MCF 10A (cell line): ENCODE data around the gene DTD1. TPM values are rescaled to one million over a fixed set of nuclear protein-coding genes. Genes with fewer than 3 reads are reported as not detected.

ENCODE experiments used
- BruUV-seq: library from RNA; stranded (reverse); fragments of 400-500 nt; replicated peaks from 2 replicates; lab custom pipeline; 2021; lab: Mats Ljungman, UMichigan
- CTCF ChIA-PET: fragments of 300-600 bp; sonication (Branson Sonifier 250); formaldehyde crosslinking; extraction: SDS; loops from one replicate; lab custom pipeline; 2021; ENCODE audit warnings: antibody characterized with exemption, inconsistent platforms; lab: Yijun Ruan, JAX
- POLR2A ChIA-PET: fragments of 300-600, 350-650 bp; sonication (Branson Sonifier 250); formaldehyde crosslinking; extraction: SDS; loops from one replicate; lab custom pipeline; 2020; ENCODE audit warnings: antibody characterized with exemption, inconsistent platforms; lab: Yijun Ruan, JAX
- DNase-seq: peaks from one replicate; pipeline ENCODE4 v3.0.0-alpha.2; 2018; ENCODE audit not compliant: unreplicated experiment
- H3K27ac Mint-ChIP-seq: one replicate; pipeline ENCODE4 v1.8.0; 2022; ENCODE audit warnings: mild to moderate bottlenecking, low read depth, mixed read lengths; ENCODE audit not compliant: unreplicated experiment
- H3K27me3 Mint-ChIP-seq: one replicate; pipeline ENCODE4 v1.8.0; 2022; ENCODE audit warnings: mixed read lengths; ENCODE audit not compliant: insufficient read depth, unreplicated experiment
- H3K36me3 Mint-ChIP-seq: one replicate; pipeline ENCODE4 v1.8.0; 2022; ENCODE audit warnings: mild to moderate bottlenecking, moderate library complexity, mixed read lengths; ENCODE audit not compliant: insufficient read depth, unreplicated experiment
- H3K4me1 Mint-ChIP-seq: one replicate; pipeline ENCODE4 v1.8.0; 2022; ENCODE audit warnings: mixed read lengths; ENCODE audit not compliant: insufficient read depth, unreplicated experiment
- H3K4me3 Mint-ChIP-seq: one replicate; pipeline ENCODE4 v1.8.0; 2022; ENCODE audit warnings: mild to moderate bottlenecking, moderate library complexity, mixed read lengths; ENCODE audit not compliant: unreplicated experiment
- H3K9me3 Mint-ChIP-seq: one replicate; pipeline ENCODE4 v1.8.0; 2022; ENCODE audit warnings: mixed read lengths; ENCODE audit not compliant: unreplicated experiment
- intact Hi-C: fragments of 100-400 bp; cut with micrococcal nuclease; formaldehyde crosslinking; loops from 2 replicates; pipeline ENCODE4 v1.14.1; 2022
- total RNA-seq: library from RNA; stranded (reverse); gene quantifications from 2 replicates; pipeline ENCODE4 v1.2.3, GENCODE V29; 2022
- TF ChIP-seq, protein P1 (sequence below): fragments of 200-600 bp; IDR thresholded peaks from one replicate; pipeline ENCODE4 v1.8.0; 2022; ENCODE audit warnings: antibody characterized with exemption, mild to moderate bottlenecking; ENCODE audit not compliant: unreplicated experiment

Gene DTD1
- total RNA-seq, 1 experiment from 2014 or later = 101 TPM

DNA sequence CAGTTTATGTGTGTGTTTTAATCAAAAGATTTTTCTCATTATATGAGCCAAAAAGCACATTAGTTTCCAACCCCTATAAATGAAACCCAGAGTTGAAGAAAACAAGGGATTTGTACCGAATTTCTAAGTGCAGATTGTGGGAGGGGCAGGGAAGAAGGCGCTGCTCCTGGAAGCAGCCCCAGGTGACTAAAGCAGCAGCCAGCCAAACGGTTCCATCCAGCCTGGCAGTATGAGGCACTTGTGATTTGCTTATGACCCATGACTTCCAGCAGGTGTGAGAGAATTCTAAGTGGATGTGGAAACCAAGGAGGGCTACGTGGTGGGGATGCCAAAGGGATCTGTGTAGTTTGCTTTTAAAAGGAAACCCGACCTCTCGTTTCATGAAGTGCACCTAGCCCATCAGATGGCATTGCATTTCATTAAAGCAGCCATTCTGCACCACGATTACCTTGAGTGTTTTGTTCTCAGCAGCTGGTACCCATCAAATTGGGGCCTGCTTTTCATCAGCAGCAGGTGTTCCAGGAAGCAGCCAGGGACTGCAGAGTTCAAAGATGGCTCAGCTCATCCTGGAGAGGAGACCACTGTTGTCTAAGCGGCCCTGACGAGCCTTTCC, 79.1 kb downstream of the DTD1 start:
- ChIA-PET POLR2A (interaction anchor here (1.0 to 2.6 kb wide), 2 partner anchors 11 to 22 kb away, joined by 3 to 9 read pairs; no protein-coding TSS in a partner anchor), CTCF (interaction anchor here (0.7 kb wide), 2 partner anchors 72 to 282 kb away, joined by 3 read pairs; no protein-coding TSS in a partner anchor)
- intact Hi-C loops = no loop called here
- H3K27ac Mint-ChIP-seq = no peak overlapping the region
- H3K9me3 Mint-ChIP-seq = no peaks in the 10 kb centered on the region
- TF ChIP-seq, protein P1, sequence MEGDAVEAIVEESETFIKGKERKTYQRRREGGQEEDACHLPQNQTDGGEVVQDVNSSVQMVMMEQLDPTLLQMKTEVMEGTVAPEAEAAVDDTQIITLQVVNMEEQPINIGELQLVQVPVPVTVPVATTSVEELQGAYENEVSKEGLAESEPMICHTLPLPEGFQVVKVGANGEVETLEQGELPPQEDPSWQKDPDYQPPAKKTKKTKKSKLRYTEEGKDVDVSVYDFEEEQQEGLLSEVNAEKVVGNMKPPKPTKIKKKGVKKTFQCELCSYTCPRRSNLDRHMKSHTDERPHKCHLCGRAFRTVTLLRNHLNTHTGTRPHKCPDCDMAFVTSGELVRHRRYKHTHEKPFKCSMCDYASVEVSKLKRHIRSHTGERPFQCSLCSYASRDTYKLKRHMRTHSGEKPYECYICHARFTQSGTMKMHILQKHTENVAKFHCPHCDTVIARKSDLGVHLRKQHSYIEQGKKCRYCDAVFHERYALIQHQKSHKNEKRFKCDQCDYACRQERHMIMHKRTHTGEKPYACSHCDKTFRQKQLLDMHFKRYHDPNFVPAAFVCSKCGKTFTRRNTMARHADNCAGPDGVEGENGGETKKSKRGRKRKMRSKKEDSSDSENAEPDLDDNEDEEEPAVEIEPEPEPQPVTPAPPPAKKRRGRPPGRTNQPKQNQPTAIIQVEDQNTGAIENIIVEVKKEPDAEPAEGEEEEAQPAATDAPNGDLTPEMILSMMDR = no peak
- H3K4me1 Mint-ChIP-seq = no peaks in the 10 kb centered on the region
- DNase-seq = no peak
- no peak overlapping the region for H3K4me3 Mint-ChIP-seq
- BruUV-seq = no TSS peak
- H3K36me3 Mint-ChIP-seq = no peaks in the 10 kb centered on the region
- H3K27me3 Mint-ChIP-seq = no peaks in the 10 kb centered on the region

DNA sequence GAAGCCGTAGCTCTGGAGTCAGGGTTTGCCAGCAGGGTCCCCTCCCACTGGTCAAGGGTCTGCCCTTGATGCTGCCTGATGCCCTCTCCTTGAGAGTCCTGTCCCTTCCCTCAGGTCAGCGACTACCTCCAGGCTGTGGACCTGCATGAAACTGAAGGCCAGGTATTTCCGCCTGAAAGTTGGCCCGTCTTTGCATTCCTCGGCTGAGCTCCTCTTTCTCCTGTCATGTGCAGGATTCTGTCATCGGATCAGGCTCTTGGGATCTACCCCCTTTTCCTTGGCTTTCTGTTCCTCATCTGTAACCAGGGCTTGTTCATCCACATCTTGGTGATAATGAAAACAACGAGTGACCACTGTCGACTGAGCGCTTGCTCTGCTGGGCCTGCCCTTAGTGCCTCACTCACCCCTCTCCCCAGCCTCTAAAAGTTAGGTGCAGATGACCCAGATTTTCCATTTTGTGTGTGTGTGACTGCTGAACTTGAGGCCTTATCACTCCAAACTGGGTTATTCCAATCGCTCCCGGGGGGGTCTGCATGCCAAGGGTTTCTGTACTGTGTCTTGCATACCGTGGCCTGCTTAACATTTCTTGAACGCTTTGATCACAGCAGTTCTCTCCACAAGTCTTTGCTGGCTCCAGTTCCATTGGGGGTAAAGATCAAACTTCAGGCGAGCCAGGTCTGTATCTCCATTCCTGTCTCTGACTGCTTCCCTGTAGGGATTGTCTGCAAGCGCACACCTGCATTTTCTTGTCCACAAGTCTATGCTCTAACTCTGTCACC, 81.6 kb downstream of the DTD1 start:
- intact Hi-C loops = no loop called here
- ChIA-PET CTCF (interaction anchor here (1.1 to 1.6 kb wide), 3 partner anchors 48 to 993 kb away, joined by 3 read pairs; no protein-coding TSS in a partner anchor), POLR2A (no interaction called here)
- H3K4me1 Mint-ChIP-seq = no peaks in the 10 kb centered on the region
- no peaks in the 10 kb centered on the region for H3K36me3 Mint-ChIP-seq
- no peak overlapping the region for H3K4me3 Mint-ChIP-seq
- no peak overlapping the region for H3K27ac Mint-ChIP-seq
- TF ChIP-seq, protein P1 = no peak
- H3K27me3 Mint-ChIP-seq = no peaks in the 10 kb centered on the region
- no peak for DNase-seq
- no peaks in the 10 kb centered on the region for H3K9me3 Mint-ChIP-seq
- no TSS peak for BruUV-seq

DNA sequence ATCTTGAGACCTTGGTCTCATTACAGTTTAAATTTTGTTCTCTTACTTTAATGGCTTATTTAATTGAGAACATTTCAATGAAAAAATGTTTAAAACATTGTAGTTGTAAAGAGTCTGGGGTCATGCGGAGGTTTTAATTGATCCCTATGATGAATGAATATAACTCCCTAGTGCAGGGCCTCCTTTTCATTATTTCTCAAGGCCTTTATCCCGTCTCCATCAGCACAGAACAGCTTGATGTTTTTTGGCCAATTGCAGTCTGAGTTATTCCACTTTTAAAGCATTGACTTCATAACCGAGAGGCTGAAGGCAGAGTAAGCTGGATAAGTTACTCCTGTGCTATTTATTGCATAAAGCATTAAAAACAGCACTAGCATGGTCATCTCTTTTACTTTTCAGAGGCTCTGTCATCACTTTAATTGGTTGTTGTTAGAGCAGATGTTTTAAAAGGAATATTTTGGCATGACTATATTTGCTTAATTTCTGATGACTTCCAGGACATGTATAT, 83.4 kb downstream of the DTD1 start:
- CTCF ChIA-PET = interaction anchor here (1.4 to 1.7 kb wide), 2 partner anchors 39 to 41 kb away, joined by 5 to 6 read pairs; no protein-coding TSS in a partner anchor
- no peak overlapping the region for H3K27ac Mint-ChIP-seq
- DNase-seq = no peak
- POLR2A ChIA-PET = no interaction called here
- no peaks in the 10 kb centered on the region for H3K9me3 Mint-ChIP-seq
- no TSS peak for BruUV-seq
- intact Hi-C loops = no loop called here
- H3K27me3 Mint-ChIP-seq = no peaks in the 10 kb centered on the region
- no peaks in the 10 kb centered on the region for H3K4me1 Mint-ChIP-seq
- H3K36me3 Mint-ChIP-seq = no peaks in the 10 kb centered on the region
- TF ChIP-seq, protein P1 = no peak
- no peak overlapping the region for H3K4me3 Mint-ChIP-seq

DNA sequence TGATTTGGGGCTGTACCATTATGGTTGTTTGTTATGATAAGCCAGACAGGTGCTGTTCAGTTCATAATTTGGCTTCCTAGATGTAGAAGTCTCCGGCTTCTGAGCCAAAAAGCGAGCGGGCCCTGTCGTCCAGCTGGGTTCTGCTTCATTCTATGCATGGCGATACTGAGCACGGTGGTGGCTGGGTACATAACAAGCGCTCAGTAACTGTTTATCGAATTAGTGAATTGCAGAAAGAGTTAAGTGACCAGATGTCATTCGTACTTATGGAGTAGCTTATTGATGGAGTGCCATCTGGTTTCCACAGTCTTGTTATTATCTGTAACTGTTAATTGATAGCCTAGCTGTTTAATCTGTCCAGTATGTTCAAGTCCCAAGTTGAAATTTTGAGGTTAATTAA, 85.0 kb downstream of the DTD1 start:
- TF ChIP-seq, protein P1 = no peak
- no peaks in the 10 kb centered on the region for H3K27me3 Mint-ChIP-seq
- CTCF ChIA-PET = interaction anchor here (1.4 to 1.7 kb wide), 2 partner anchors 41 to 42 kb away, joined by 5 to 6 read pairs; no protein-coding TSS in a partner anchor
- no TSS peak for BruUV-seq
- H3K4me3 Mint-ChIP-seq = no peak overlapping the region
- H3K36me3 Mint-ChIP-seq = peaks cover 5% of the 10 kb centered on the region
- no peaks in the 10 kb centered on the region for H3K9me3 Mint-ChIP-seq
- no peaks in the 10 kb centered on the region for H3K4me1 Mint-ChIP-seq
- POLR2A ChIA-PET = interaction anchor here (1.0 kb wide), 1 partner anchor 21 kb away, joined by 4 read pairs; no protein-coding TSS in a partner anchor
- no peak for DNase-seq
- H3K27ac Mint-ChIP-seq = no peak overlapping the region
- intact Hi-C loops = no loop called here
